Mesenchymal stem cell (in vitro differentiated cells and primary cell): Measurements from ENCODE around the gene VWA7.
"Not testable (repeated sequence)": the region's sequence is repeated elsewhere in the genome, so short reads cannot be mapped to it uniquely, and the experiment has no call there.

Source experiments
- DNase-seq: peaks from one replicate; pipeline ENCODE4 v3.0.0-alpha.2; 2013
- H2AFZ ChIP-seq: one replicate; pipeline ENCODE4 v1.6.1; 2013; ENCODE audit warnings: low read depth, mild to moderate bottlenecking, control low read depth, inconsistent platforms, low read length, moderate library complexity
- H2AK5ac ChIP-seq: 2 replicates; pipeline ENCODE4 v1.6.1; 2013; ENCODE audit warnings: low read length, moderate library complexity, mild to moderate bottlenecking, inconsistent platforms; ENCODE audit not compliant: severe bottlenecking
- H2BK120ac ChIP-seq: one replicate; pipeline ENCODE4 v1.6.1; 2013; ENCODE audit warnings: low read depth, mild to moderate bottlenecking, inconsistent platforms, low read length, moderate library complexity
- H2BK12ac ChIP-seq, 2 experiments: one replicate each; pipeline ENCODE4 v1.6.1; 2013; ENCODE audit warnings: inconsistent platforms in 2 of 2, low read length in 2 of 2, mild to moderate bottlenecking in 2 of 2, moderate library complexity in 2 of 2, control low read depth in 1 of 2
- H2BK15ac ChIP-seq: one replicate; pipeline ENCODE4 v1.6.1; 2013; ENCODE audit warnings: mild to moderate bottlenecking, low read depth, inconsistent platforms; ENCODE audit not compliant: poor library complexity, severe bottlenecking
- H2BK5ac ChIP-seq: 2 replicates; pipeline ENCODE4 v1.6.1; 2013; ENCODE audit warnings: low read depth, mild to moderate bottlenecking, low read length, control low read depth, inconsistent platforms; ENCODE audit not compliant: poor library complexity, severe bottlenecking
- H3K14ac ChIP-seq, 2 experiments: one replicate each; pipeline ENCODE4 v1.6.1; 2013; ENCODE audit warnings: inconsistent platforms in 2 of 2, low read length in 2 of 2, control low read depth in 1 of 2, mild to moderate bottlenecking in 1 of 2, moderate library complexity in 1 of 2
- H3K18ac ChIP-seq, 2 experiments: one replicate each; pipeline ENCODE4 v1.6.1; 2013; ENCODE audit warnings: inconsistent platforms in 2 of 2, low read length in 2 of 2, control low read depth in 1 of 2, low read depth in 1 of 2, mild to moderate bottlenecking in 1 of 2
- H3K23ac ChIP-seq, 2 experiments: one replicate each; pipeline ENCODE4 v1.6.1; 2013; ENCODE audit warnings: inconsistent platforms in 2 of 2, low read length in 2 of 2, mild to moderate bottlenecking in 2 of 2, moderate library complexity in 2 of 2, control low read depth in 1 of 2
- H3K27ac ChIP-seq: 2 replicates; pipeline ENCODE4 v1.5.1; 2013; ENCODE audit warnings: mild to moderate bottlenecking, moderate library complexity, low read length, control low read depth, inconsistent platforms; ENCODE audit not compliant: poor library complexity, severe bottlenecking
- H3K27me3 ChIP-seq, 2 experiments: 2 replicates each; pipeline versions ENCODE4 v1.6.1 to v1.7.0; 2013; ENCODE audit warnings: low read length in 2 of 2, mild to moderate bottlenecking in 2 of 2, moderate library complexity in 2 of 2, control low read depth in 1 of 2, inconsistent platforms in 1 of 2; ENCODE audit not compliant: control insufficient read depth in 1 of 2, insufficient read depth in 1 of 2
- H3K36me3 ChIP-seq, 2 experiments: 2 replicates each; pipeline versions ENCODE4 v1.6.1 to v1.7.0; 2013; ENCODE audit warnings: low read length in 2 of 2, control low read depth in 1 of 2, inconsistent platforms in 1 of 2, low read depth in 1 of 2, mild to moderate bottlenecking in 1 of 2; ENCODE audit not compliant: insufficient read depth in 2 of 2, control insufficient read depth in 1 of 2
- H3K4ac ChIP-seq, 2 experiments: one replicate each; pipeline ENCODE4 v1.6.1; 2013; ENCODE audit warnings: inconsistent platforms in 2 of 2, low read length in 2 of 2, mild to moderate bottlenecking in 2 of 2, moderate library complexity in 2 of 2, control low read depth in 1 of 2, low read depth in 1 of 2
- H3K4me1 ChIP-seq: 2 replicates; pipeline ENCODE4 v1.6.1; 2013; ENCODE audit warnings: low read depth, low read length, control low read depth; ENCODE audit not compliant: control insufficient read depth, insufficient read depth
- H3K4me2 ChIP-seq: 2 replicates; pipeline ENCODE4 v1.6.1; 2013; ENCODE audit warnings: low read length, mild to moderate bottlenecking, inconsistent platforms; ENCODE audit not compliant: poor library complexity, severe bottlenecking
- H3K4me3 ChIP-seq, 2 experiments: 2 replicates each; pipeline versions ENCODE4 v1.5.1 to v1.7.0; 2013; ENCODE audit warnings: low read length in 2 of 2, mild to moderate bottlenecking in 2 of 2, control low read depth in 1 of 2, low read depth in 1 of 2; ENCODE audit not compliant: insufficient read depth in 1 of 2
- H3K79me1 ChIP-seq: replicated peaks from 2 replicates; pipeline ENCODE4 v1.6.1; 2013; ENCODE audit warnings: mild to moderate bottlenecking, control low read depth, low read length, inconsistent platforms; ENCODE audit not compliant: poor library complexity, severe bottlenecking
- H3K9ac ChIP-seq: 2 replicates; pipeline ENCODE4 v1.7.0; 2013; ENCODE audit warnings: mild to moderate bottlenecking, low read length, moderate library complexity
- H3K9me3 ChIP-seq: 2 replicates; pipeline ENCODE4 v1.7.0; 2013; ENCODE audit warnings: mild to moderate bottlenecking, low read length; ENCODE audit not compliant: control insufficient read depth
- H4K8ac ChIP-seq: one replicate; pipeline ENCODE4 v1.6.1; 2013; ENCODE audit warnings: inconsistent platforms, mild to moderate bottlenecking, low read length, moderate library complexity
- H4K91ac ChIP-seq: one replicate; pipeline ENCODE4 v1.6.1; 2013; ENCODE audit warnings: mild to moderate bottlenecking, low read length, inconsistent platforms
- WGBS: methylation state at CpG from one replicate; pipeline ENCODE4 v1.1.7; 2013; ENCODE audit warnings: mixed read lengths; 5-methylcytosine and 5-hydroxymethylcytosine counted together

VWA7 gene

GRCh38 chr6:31817929-31818511 lies 40.9 kb upstream of the VWA7 start:
- not testable (repeated sequence) for H3K23ac ChIP-seq, H2AFZ ChIP-seq, H3K79me1 ChIP-seq, H3K14ac ChIP-seq, H2AK5ac ChIP-seq, H2BK5ac ChIP-seq, H4K8ac ChIP-seq, H2BK120ac ChIP-seq, H3K9me3 ChIP-seq, H4K91ac ChIP-seq, H2BK12ac ChIP-seq, H3K4ac ChIP-seq, H2BK15ac ChIP-seq, DNase-seq, H3K4me2 ChIP-seq, H3K18ac ChIP-seq, H3K27ac ChIP-seq, H3K36me3 ChIP-seq, H3K27me3 ChIP-seq
- Histone ChIP-seq H3K4me3 (peak overlapping the region in 1 of 2 experiments; percentile 80), H3K4me1 (peaks cover 15% of the 10 kb centered on the region), H3K9ac (peak overlapping the region; percentile 81)
- 95% methylated on average over 5 of the region's 8 CpGs for WGBS

- not testable (repeated sequence) for H2AK5ac ChIP-seq, H2AFZ ChIP-seq, H3K23ac ChIP-seq, H4K8ac ChIP-seq, H3K4ac ChIP-seq, H3K18ac ChIP-seq, H3K27ac ChIP-seq, H3K36me3 ChIP-seq, H3K79me1 ChIP-seq, H3K14ac ChIP-seq, H2BK15ac ChIP-seq, H2BK5ac ChIP-seq, DNase-seq, H4K91ac ChIP-seq, H2BK120ac ChIP-seq, H3K27me3 ChIP-seq, H2BK12ac ChIP-seq, H3K9me3 ChIP-seq
- Histone ChIP-seq H3K4me3 (peak overlapping the region; percentile 40 to 80), H3K4me2 (peak overlapping the region; percentile 39), H3K4me1 (peaks cover 13% of the 10 kb centered on the region), H3K9ac (peak overlapping the region; percentile 81)
- WGBS = 88% methylated on average over 13 of the region's 37 CpGs
Observed at GRCh38 chr6:31817133-31817928, 40.2 kb upstream of the VWA7 start.

- peak within 1 kb of the TSS in 1 of 2 experiments; percentile 24 for H3K23ac ChIP-seq
- peak within 1 kb of the TSS; percentile 66 for H2BK5ac ChIP-seq
- H3K4ac ChIP-seq = peak within 1 kb of the TSS in 1 of 2 experiments; percentile 82
- peak within 1 kb of the TSS; percentile 100 for H3K27ac ChIP-seq
- H2AK5ac ChIP-seq = no peak within 1 kb of the TSS
- H4K8ac ChIP-seq = peak within 1 kb of the TSS; percentile 75
- H3K4me1 ChIP-seq = peaks cover 8% of the 10 kb centered on the region
- H2BK12ac ChIP-seq = peak within 1 kb of the TSS in 1 of 2 experiments; percentile 45
- peak within 1 kb of the TSS; percentile 97 for H2BK120ac ChIP-seq
- no peaks in the 10 kb centered on the region for H3K9me3 ChIP-seq
- peak within 1 kb of the TSS; percentile 64 to 84 for H3K18ac ChIP-seq
- peak within 1 kb of the TSS; percentile 15 for H2AFZ ChIP-seq
- WGBS = 6% methylated on average over 42 of the region's 56 CpGs
- H3K27me3 ChIP-seq = no peaks in the 10 kb centered on the region
- peak within 1 kb of the TSS; percentile 43 for H4K91ac ChIP-seq
- DNase-seq = peak; percentile 97
- peak within 1 kb of the TSS; percentile 58 to 81 for H3K4me3 ChIP-seq
- no peak within 1 kb of the TSS for H3K14ac ChIP-seq
- peaks cover 2% of the 10 kb centered on the region for H3K79me1 ChIP-seq
- H3K4me2 ChIP-seq = peak within 1 kb of the TSS; percentile 84
- H2BK15ac ChIP-seq = peak within 1 kb of the TSS; percentile 93
- H3K9ac ChIP-seq = peak within 1 kb of the TSS; percentile 91
- H3K36me3 ChIP-seq = no peaks in the 10 kb centered on the region
Observed at GRCh38 chr6:31815025-31815838, 38.1 kb upstream of the VWA7 start, which contains the start of the genes HSPA1A and HSPA1L. Gene HSPA1A (plus strand): TSS chr6:31815543. CDS start chr6:31815757, 214 bp downstream. Gene HSPA1L (minus strand): TSS chr6:31815283. CDS start chr6:31811972, 3,311 bp downstream.
